ENCODE data around the gene PPRC1.

PPRC1 gene

DNA sequence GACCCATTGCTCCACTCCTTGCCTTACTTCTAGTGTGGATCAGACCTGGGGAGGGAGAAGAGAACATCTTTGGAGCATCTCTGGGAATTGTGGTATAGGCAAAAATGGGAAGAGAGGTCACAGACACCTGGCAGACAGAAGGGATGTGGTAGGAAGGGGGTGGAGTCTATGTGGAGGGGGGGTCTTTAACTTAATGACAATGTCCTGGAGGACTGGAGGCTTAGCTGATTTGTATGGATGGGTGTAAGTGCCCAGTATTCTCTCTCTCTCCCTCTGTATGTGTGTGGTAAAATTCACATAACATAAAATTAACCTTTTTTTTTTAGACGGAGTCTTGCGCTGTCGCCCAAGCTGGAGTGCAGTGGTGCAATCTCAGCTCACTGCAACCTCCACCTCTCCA, 9.6 kb upstream of the PPRC1 start:
- no peak overlapping the region for H3K4me3 Mint-ChIP-seq
- peaks cover 24% of the 10 kb centered on the region for H3K4me1 Mint-ChIP-seq
- ATAC-seq (no peak), DNase-seq (no peak)
- peaks cover 2% of the 10 kb centered on the region for H3K36me3 Mint-ChIP-seq (ENCODE audit: low read depth)
- H3K27me3 Mint-ChIP-seq, result no peaks in the 10 kb centered on the region
- no peaks in the 10 kb centered on the region for H3K9me3 Mint-ChIP-seq
- peak overlapping the region; percentile 10 for H3K27ac Mint-ChIP-seq

- no peaks in the 10 kb centered on the region for H3K9me3 Mint-ChIP-seq
- peak overlapping the region; percentile 100 for H3K4me3 Mint-ChIP-seq
- peak overlapping the region; percentile 100 for H3K27ac Mint-ChIP-seq
- ATAC-seq (no peak), DNase-seq (no peak)
- peaks cover 29% of the 10 kb centered on the region for H3K36me3 Mint-ChIP-seq (ENCODE audit: low read depth)
- peaks cover 40% of the 10 kb centered on the region for H3K4me1 Mint-ChIP-seq
- H3K27me3 Mint-ChIP-seq, result peaks cover 3% of the 10 kb centered on the region
Observed at GRCh38 chr10:102131286-102132170, 1.3 kb upstream of the PPRC1 start.

DNA sequence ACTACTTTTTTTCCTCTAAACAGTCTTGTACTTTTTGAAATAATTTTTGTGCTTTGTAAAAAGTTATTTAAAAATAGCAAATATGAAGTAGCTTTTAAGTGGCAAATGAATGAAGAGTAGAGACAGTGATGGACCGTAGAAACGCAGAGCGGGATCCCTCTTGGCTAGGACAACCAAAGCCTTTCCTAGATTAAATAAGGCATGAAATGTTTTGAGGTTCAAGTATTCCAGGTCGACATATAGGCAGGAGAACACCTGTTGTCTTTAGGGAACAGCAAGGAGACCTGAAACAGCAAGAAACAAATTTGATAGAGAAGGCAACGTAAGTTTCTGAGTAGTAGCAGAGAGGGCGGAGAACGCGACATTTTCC, 662 bp upstream of the PPRC1 start:
- H3K4me1 Mint-ChIP-seq, result peaks cover 44% of the 10 kb centered on the region
- H3K36me3 Mint-ChIP-seq (ENCODE audit: low read depth), result peaks cover 27% of the 10 kb centered on the region
- ATAC-seq, result no peak

DNA sequence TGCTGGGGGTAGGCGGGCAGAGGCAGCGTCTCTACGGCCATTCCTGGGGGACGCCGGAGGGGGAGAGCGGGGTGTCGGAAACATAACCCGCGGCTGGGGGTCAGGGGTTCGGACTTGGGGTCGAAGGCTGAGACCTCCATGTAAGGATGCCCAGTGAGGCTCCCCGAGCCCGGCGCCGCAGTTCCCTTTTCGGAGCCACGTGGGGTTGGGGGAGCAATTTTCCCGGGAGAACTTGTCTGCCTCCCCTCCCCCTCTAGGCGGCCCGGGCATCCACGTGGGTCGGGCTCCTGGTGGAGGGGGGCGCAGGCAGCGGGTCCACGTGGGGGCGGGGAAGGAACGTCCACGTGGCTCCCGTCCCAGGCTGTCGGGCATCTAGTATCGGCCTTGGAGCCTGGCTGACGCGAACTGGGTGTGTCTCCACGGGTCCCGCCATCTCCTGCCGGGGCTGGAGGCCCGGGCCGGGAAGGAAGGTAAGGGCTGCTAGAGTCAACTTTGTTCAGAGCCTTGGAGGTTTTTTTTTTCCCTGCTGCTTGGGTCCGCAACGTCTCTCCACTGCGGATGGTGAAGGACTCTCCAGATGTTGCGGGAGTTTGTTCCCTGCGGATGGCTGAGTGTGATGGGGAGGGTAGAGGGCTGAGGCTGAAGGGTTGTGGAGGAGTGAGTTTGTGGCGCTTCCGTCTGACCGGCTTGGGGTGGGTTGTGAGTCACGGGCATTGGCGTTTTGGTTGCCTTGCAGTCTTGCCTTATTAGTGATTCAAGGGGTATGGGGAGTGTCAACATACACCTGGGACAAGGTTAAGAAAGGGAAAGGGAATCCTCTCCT, 744 bp downstream of the PPRC1 start:
- ATAC-seq (peak; percentile 47), DNase-seq (peak; percentile 79)
- Mint-ChIP-seq H3K4me1 (peaks cover 48% of the 10 kb centered on the region), H3K27ac (peak overlapping the region; percentile 100), H3K27me3 (peaks cover 3% of the 10 kb centered on the region), H3K36me3 (ENCODE audit: low read depth) (peaks cover 38% of the 10 kb centered on the region), H3K9me3 (no peaks in the 10 kb centered on the region), H3K4me3 (peak overlapping the region; percentile 100)

More for the DNA sequence above, 662 bp upstream of the PPRC1 start:
- peaks cover 3% of the 10 kb centered on the region for H3K27me3 Mint-ChIP-seq
- peak overlapping the region; percentile 100 for H3K27ac Mint-ChIP-seq
- no peak for DNase-seq
- H3K9me3 Mint-ChIP-seq, result no peaks in the 10 kb centered on the region
- peak overlapping the region; percentile 100 for H3K4me3 Mint-ChIP-seq

DNA sequence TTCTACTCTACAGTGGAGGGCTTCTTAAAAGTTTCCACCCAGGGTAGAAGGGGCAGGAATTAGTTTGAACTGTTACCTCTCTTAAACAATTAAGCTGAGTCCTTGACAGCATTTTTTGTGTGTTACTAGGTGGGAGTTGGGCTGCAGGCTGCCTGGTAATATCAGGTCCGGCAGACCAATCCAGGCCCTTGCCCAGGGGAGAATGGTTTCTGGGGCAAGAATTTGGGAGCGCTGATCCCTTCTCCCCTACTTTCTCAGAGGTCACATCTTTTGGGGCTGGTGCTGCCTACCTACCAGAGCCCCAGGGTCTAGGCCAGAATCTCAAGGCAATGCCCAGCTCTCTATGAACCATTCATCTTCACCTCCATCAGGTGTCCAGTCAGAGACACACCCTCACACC, 1.6 kb downstream of the PPRC1 start:
- DNase-seq (no peak), ATAC-seq (no peak)
- H3K9me3 Mint-ChIP-seq, result no peaks in the 10 kb centered on the region
- H3K27ac Mint-ChIP-seq, result peak overlapping the region; percentile 100
- peaks cover 48% of the 10 kb centered on the region for H3K4me1 Mint-ChIP-seq
- H3K36me3 Mint-ChIP-seq (ENCODE audit: low read depth), result peaks cover 46% of the 10 kb centered on the region
- peak overlapping the region; percentile 100 for H3K4me3 Mint-ChIP-seq
- peaks cover 3% of the 10 kb centered on the region for H3K27me3 Mint-ChIP-seq

DNA sequence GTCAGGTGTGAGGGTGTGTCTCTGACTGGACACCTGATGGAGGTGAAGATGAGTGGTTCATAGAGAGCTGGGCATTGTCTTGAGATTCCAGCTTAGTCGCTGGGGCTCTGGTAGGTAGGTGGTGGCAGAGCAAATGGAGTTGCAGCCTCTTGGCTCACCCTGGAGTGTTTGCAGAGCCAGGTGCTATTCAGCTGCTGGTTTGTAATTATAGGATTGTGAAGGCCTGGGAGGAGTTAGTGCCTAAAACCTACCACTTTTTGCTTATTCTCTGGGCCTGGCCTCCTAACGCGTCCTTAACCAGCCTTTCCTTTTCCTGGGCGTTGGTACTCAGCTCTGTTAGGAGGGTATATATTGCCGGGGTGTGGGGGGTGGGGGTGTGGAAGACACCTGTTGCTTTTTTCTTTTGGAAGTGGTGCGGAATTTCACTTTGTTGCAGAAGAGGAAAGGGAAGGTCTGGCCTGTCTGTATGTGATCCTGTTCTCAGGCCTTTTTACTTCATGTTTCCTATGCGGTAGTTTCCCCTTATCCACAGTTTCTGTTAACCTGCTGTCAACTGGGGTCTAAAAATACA, 3.2 kb downstream of the PPRC1 start:
- peak overlapping the region; percentile 100 for H3K4me3 Mint-ChIP-seq
- DNase-seq (no peak), ATAC-seq (no peak)
- H3K27ac Mint-ChIP-seq, result peak overlapping the region; percentile 79
- peaks cover 62% of the 10 kb centered on the region for H3K36me3 Mint-ChIP-seq (ENCODE audit: low read depth)
- H3K9me3 Mint-ChIP-seq, result no peaks in the 10 kb centered on the region
- H3K4me1 Mint-ChIP-seq, result peaks cover 48% of the 10 kb centered on the region
- peaks cover 3% of the 10 kb centered on the region for H3K27me3 Mint-ChIP-seq

DNA sequence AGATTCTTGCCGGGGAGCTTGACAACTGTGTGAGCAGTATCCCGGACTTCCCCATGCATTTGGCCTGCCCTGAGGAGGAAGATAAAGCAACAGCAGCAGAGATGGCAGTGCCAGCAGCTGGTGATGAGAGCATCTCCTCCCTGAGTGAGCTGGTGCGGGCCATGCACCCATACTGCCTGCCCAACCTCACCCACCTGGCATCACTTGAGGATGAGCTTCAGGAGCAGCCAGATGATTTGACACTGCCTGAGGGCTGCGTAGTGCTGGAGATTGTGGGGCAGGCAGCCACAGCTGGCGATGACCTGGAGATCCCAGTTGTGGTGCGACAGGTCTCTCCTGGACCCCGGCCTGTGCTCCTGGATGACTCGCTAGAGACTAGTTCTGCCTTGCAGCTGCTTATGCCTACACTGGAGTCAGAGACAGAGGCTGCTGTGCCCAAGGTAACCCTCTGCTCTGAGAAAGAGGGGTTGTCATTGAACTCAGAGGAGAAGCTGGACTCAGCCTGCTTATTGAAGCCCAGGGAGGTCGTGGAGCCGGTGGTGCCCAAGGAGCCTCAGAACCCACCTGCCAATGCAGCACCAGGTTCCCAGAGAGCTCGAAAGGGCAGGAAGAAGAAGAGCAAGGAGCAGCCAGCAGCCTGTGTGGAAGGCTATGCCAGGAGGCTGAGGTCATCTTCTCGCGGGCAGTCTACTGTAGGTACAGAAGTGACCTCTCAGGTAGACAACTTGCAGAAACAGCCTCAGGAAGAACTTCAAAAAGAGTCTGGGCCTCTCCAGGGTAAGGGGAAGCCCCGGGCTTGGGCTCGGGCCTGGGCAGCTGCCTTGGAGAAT, 6.7 kb downstream of the PPRC1 start:
- Mint-ChIP-seq H3K4me3 (no peak overlapping the region), H3K36me3 (ENCODE audit: low read depth) (peaks cover 75% of the 10 kb centered on the region), H3K4me1 (peaks cover 27% of the 10 kb centered on the region), H3K27me3 (no peaks in the 10 kb centered on the region), H3K27ac (no peak overlapping the region), H3K9me3 (no peaks in the 10 kb centered on the region)
- ATAC-seq, result no peak
- no peak for DNase-seq

GRCh38 chr10:102140218-102140617, 7.4 kb downstream of the PPRC1 start:
- Mint-ChIP-seq H3K4me1 (peaks cover 20% of the 10 kb centered on the region), H3K4me3 (no peak overlapping the region), H3K27me3 (no peaks in the 10 kb centered on the region), H3K27ac (no peak overlapping the region), H3K9me3 (no peaks in the 10 kb centered on the region), H3K36me3 (ENCODE audit: low read depth) (peaks cover 74% of the 10 kb centered on the region)
- DNase-seq (no peak), ATAC-seq (no peak)

DNA sequence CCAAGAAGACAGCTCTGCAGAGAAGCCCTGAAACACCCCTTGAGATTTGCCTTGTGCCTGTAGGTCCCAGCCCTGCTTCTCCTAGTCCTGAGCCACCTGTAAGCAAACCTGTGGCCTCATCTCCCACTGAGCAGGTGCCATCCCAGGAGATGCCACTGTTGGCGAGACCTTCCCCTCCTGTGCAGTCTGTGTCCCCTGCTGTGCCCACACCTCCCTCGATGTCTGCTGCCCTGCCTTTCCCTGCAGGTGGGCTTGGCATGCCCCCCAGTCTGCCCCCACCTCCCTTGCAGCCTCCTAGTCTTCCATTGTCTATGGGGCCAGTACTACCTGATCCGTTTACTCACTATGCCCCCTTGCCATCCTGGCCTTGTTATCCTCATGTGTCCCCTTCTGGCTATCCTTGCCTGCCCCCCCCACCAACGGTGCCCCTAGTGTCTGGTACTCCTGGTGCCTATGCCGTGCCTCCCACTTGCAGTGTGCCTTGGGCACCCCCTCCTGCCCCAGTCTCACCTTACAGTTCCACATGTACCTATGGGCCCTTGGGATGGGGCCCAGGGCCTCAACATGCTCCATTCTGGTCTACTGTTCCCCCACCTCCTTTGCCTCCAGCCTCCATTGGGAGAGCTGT, 8.2 kb downstream of the PPRC1 start:
- Mint-ChIP-seq H3K27me3 (no peaks in the 10 kb centered on the region), H3K4me1 (peaks cover 12% of the 10 kb centered on the region), H3K36me3 (ENCODE audit: low read depth) (peaks cover 72% of the 10 kb centered on the region), H3K27ac (no peak overlapping the region), H3K9me3 (no peaks in the 10 kb centered on the region), H3K4me3 (no peak overlapping the region)
- ATAC-seq, result no peak
- DNase-seq, result no peak

- DNase-seq, result no peak
- no peaks in the 10 kb centered on the region for H3K9me3 Mint-ChIP-seq
- H3K4me1 Mint-ChIP-seq, result peaks cover 8% of the 10 kb centered on the region
- H3K27ac Mint-ChIP-seq, result no peak overlapping the region
- H3K36me3 Mint-ChIP-seq (ENCODE audit: low read depth), result peaks cover 74% of the 10 kb centered on the region
- H3K27me3 Mint-ChIP-seq, result no peaks in the 10 kb centered on the region
- no peak overlapping the region for H3K4me3 Mint-ChIP-seq
- ATAC-seq, result no peak
Observed at GRCh38 chr10:102141583-102142107, 8.8 kb downstream of the PPRC1 start.

GRCh38 chr10:102146971-102147428, 14.2 kb downstream of the PPRC1 start:
- Mint-ChIP-seq H3K27ac (peak overlapping the region; percentile 55), H3K9me3 (no peaks in the 10 kb centered on the region), H3K4me3 (no peak overlapping the region), H3K4me1 (peaks cover 14% of the 10 kb centered on the region), H3K36me3 (ENCODE audit: low read depth) (peaks cover 72% of the 10 kb centered on the region), H3K27me3 (no peaks in the 10 kb centered on the region)
- no peak for DNase-seq
- no peak for ATAC-seq

- H3K4me3 Mint-ChIP-seq, result no peak overlapping the region
- DNase-seq (no peak), ATAC-seq (no peak)
- H3K4me1 Mint-ChIP-seq, result peaks cover 17% of the 10 kb centered on the region
- H3K9me3 Mint-ChIP-seq, result no peaks in the 10 kb centered on the region
- peaks cover 2% of the 10 kb centered on the region for H3K27me3 Mint-ChIP-seq
- peak overlapping the region; percentile 55 for H3K27ac Mint-ChIP-seq
- H3K36me3 Mint-ChIP-seq (ENCODE audit: low read depth), result peaks cover 75% of the 10 kb centered on the region
Observed at GRCh38 chr10:102147561-102147960, 14.7 kb downstream of the PPRC1 start.

- no peak overlapping the region for H3K4me3 Mint-ChIP-seq
- H3K4me1 Mint-ChIP-seq, result peaks cover 24% of the 10 kb centered on the region
- H3K9me3 Mint-ChIP-seq, result no peaks in the 10 kb centered on the region
- DNase-seq (no peak), ATAC-seq (no peak)
- H3K27ac Mint-ChIP-seq, result no peak overlapping the region
- H3K27me3 Mint-ChIP-seq, result peaks cover 2% of the 10 kb centered on the region
- peaks cover 76% of the 10 kb centered on the region for H3K36me3 Mint-ChIP-seq (ENCODE audit: low read depth)
Observed at GRCh38 chr10:102148275-102148674, 15.4 kb downstream of the PPRC1 start.

All from activated naive CD8-positive, alpha-beta T cell treated with anti-CD3 and anti-CD28 coated beads, Interleukin-2, amount 50 U/mL, for 24 hours (primary cell).